ENCODE data around the gene ARHGAP15. TPM values are rescaled to one million over a fixed set of nuclear protein-coding genes. Genes with fewer than 3 reads are reported as not detected.

The ARHGAP15 gene
- total RNA-seq, 3 donors from 2014 or later = 5.3 to 8.2 (median 5.8) TPM

DNA sequence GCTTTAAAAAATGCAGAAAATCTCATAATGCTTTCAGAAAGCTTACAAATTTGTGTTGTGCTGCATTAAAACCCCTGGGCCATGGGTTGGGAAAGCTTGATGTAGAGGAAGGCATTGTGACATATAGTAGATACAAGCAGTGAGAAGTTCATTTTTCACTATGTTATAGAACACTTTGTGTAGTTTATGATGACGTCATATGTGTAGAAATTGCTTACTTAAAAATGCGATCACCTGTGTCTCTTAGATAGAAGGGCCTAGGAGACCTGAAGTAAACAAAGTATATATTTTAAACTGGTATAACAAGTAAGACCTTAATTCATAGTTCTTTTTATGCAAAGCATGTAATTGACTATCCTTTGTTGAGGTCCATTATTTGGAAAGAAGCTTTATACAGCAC lies 393.5 kb downstream of the ARHGAP15 start:
- TF ChIP-seq, protein P1, sequence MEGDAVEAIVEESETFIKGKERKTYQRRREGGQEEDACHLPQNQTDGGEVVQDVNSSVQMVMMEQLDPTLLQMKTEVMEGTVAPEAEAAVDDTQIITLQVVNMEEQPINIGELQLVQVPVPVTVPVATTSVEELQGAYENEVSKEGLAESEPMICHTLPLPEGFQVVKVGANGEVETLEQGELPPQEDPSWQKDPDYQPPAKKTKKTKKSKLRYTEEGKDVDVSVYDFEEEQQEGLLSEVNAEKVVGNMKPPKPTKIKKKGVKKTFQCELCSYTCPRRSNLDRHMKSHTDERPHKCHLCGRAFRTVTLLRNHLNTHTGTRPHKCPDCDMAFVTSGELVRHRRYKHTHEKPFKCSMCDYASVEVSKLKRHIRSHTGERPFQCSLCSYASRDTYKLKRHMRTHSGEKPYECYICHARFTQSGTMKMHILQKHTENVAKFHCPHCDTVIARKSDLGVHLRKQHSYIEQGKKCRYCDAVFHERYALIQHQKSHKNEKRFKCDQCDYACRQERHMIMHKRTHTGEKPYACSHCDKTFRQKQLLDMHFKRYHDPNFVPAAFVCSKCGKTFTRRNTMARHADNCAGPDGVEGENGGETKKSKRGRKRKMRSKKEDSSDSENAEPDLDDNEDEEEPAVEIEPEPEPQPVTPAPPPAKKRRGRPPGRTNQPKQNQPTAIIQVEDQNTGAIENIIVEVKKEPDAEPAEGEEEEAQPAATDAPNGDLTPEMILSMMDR (IDR thresholded peaks at IDR 0.05) = no peak
- no peak overlapping the region for H3K4me3 ChIP-seq
- DNase-seq (no peak), ATAC-seq (no peak)
- intact Hi-C loops (cut with DNase I, micrococcal nuclease) = loop anchor here in 1 of 2 donors (10.0 kb wide), 1 partner anchor 88 kb away; no protein-coding TSS in a partner anchor
- H3K4me1 ChIP-seq (ENCODE audit: low read depth) = no peaks in the 10 kb centered on the region
- no peaks in the 10 kb centered on the region for H3K9me3 ChIP-seq
- no peaks in the 10 kb centered on the region for H3K36me3 ChIP-seq (ENCODE audit: low read depth)

DNA sequence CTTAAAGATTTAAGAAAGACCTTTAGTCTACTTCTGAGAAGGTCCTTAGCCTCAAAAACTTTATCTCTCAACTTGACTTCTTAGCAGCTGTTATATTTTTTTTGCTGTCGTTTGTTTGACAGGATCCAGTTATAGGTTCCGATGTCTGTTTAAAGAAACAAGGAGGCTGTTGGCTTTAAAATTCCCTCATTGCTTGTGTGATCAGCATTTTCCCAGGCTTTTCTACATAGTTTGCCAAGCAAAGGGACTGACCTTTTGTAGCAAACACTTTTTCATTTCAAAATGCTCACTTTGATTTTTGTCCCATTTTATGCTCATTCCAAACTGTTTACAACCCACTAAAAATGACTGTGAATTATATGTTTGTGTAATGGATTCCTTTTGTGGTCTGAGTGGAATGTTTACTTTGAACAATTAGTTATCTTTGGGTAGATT lies 394.9 kb downstream of the ARHGAP15 start:
- ATAC-seq (no peak), DNase-seq (no peak)
- intact Hi-C loops (cut with DNase I, micrococcal nuclease) = loop anchor here in 1 of 2 donors (10.0 kb wide), 1 partner anchor 89 kb away; no protein-coding TSS in a partner anchor
- Histone ChIP-seq H3K9me3 (no peaks in the 10 kb centered on the region), H3K36me3 (ENCODE audit: low read depth) (no peaks in the 10 kb centered on the region), H3K4me1 (ENCODE audit: low read depth) (no peaks in the 10 kb centered on the region), H3K4me3 (no peak overlapping the region)
- TF ChIP-seq, protein P1 (IDR thresholded peaks at IDR 0.05) = no peak

DNA sequence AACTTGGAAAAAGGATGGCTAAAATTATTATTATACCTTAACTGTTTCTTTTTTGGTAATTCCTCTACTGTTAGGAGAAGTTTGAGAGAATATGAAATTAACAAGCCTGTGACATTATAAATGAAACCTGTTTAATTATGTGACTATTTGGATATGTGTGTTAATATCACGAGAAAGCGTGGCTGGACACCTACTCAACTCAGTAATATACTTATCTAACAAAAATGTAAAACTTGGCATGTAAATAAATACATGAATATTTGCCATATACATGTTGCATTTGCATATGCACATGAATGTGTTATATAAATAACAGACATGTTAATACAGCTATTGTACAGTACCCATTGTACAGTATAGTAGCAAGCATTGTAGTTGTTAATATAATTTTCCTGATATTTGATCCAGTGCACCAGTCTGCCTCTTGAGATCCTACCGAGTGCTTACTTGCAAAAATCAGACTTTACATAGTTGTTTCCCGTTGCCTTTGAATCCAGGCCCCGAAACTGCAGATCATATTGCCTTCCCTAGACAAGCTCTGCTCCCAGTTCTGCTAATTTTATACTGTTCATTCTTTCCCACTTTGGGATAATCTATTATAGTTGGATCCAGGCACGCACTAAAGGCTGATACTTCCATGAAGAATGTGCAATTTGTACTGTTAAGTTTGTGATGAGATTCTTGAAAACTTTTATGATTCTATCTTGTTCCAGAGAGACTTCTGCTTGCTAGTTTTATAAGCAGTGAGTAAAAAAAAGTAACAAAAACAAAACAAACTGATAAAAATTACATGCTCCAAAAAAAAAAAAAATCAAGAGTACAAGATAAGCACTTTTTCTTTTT lies 395.6 kb downstream of the ARHGAP15 start:
- TF ChIP-seq, protein P1 (IDR thresholded peaks at IDR 0.05) = no peak
- H3K9me3 ChIP-seq = no peaks in the 10 kb centered on the region
- intact Hi-C loops (cut with DNase I, micrococcal nuclease) = loop anchor here in 1 of 2 donors (10.0 kb wide), 1 partner anchor 90 kb away; no protein-coding TSS in a partner anchor
- H3K4me3 ChIP-seq = no peak overlapping the region
- no peaks in the 10 kb centered on the region for H3K36me3 ChIP-seq (ENCODE audit: low read depth)
- no peak for ATAC-seq
- no peak for DNase-seq
- no peaks in the 10 kb centered on the region for H3K4me1 ChIP-seq (ENCODE audit: low read depth)

DNA sequence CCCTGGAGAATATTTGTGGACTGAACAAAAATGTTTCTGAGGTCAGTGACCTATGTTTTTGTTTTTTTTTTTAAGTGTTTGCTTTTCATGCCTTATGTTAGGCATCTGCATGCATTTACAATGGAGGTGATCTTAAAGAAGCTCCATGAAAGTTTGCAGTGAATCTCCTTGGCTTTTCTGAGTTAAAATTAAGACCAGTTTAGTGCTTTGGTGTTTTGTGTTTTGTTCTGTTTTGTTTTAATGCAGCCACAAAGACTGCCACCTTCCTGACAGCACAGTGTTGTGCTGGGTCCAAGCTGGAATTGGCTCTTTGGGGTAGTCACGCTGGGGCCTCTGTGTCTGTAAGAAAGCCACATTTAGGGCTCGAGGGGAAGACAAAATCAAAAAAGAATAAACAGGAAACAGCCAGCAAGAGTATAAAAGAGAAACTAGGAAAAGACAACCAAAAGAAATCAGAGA lies 396.2 kb downstream of the ARHGAP15 start:
- no peak for DNase-seq

DNA sequence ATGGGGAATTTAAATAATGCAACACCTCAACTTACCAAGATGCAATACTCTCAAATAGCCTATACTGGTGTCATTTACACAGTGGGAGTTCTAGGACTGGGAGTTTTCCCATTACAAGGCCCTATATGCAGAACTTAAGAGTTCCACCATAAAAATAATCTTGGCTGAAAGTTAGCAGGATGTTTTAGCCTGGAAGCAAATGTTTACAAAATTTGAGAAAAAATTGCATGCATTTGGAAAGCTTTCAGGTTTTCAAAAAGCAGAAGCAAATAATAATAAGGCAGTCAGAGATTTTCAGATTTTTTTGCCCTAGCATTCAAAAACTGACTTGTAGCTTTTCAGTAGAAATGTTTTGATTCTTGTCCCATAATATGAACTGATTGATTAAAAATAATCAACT lies 397.3 kb downstream of the ARHGAP15 start:
- H3K36me3 ChIP-seq (ENCODE audit: low read depth) = no peaks in the 10 kb centered on the region
- H3K4me3 ChIP-seq = no peak overlapping the region
- TF ChIP-seq, protein P1 (IDR thresholded peaks at IDR 0.05) = no peak
- H3K4me1 ChIP-seq (ENCODE audit: low read depth) = no peaks in the 10 kb centered on the region
- ATAC-seq (no peak), DNase-seq (no peak)
- H3K9me3 ChIP-seq = no peaks in the 10 kb centered on the region
- intact Hi-C loops (cut with DNase I, micrococcal nuclease) = loop anchor here in 1 of 2 donors (10.0 kb wide), 1 partner anchor 92 kb away; no protein-coding TSS in a partner anchor

More for the DNA sequence above, 396.2 kb downstream of the ARHGAP15 start:
- Histone ChIP-seq H3K36me3 (ENCODE audit: low read depth) (no peaks in the 10 kb centered on the region), H3K4me1 (ENCODE audit: low read depth) (no peaks in the 10 kb centered on the region), H3K9me3 (no peaks in the 10 kb centered on the region), H3K4me3 (no peak overlapping the region)
- TF ChIP-seq, protein P1 (IDR thresholded peaks at IDR 0.05) = no peak
- ATAC-seq = no peak
- intact Hi-C loops (cut with DNase I, micrococcal nuclease) = loop anchor here in 1 of 2 donors (10.0 kb wide), 1 partner anchor 91 kb away; no protein-coding TSS in a partner anchor
